ENCODE measurements around the gene UBQLN1. TPM values are rescaled to one million over a fixed set of nuclear protein-coding genes. Genes with fewer than 3 reads are reported as not detected.

Gene UBQLN1
- polyA plus RNA-seq, 1 of the 3 experiments (the other 2 are of a cell fraction): 60.3 TPM

DNA sequence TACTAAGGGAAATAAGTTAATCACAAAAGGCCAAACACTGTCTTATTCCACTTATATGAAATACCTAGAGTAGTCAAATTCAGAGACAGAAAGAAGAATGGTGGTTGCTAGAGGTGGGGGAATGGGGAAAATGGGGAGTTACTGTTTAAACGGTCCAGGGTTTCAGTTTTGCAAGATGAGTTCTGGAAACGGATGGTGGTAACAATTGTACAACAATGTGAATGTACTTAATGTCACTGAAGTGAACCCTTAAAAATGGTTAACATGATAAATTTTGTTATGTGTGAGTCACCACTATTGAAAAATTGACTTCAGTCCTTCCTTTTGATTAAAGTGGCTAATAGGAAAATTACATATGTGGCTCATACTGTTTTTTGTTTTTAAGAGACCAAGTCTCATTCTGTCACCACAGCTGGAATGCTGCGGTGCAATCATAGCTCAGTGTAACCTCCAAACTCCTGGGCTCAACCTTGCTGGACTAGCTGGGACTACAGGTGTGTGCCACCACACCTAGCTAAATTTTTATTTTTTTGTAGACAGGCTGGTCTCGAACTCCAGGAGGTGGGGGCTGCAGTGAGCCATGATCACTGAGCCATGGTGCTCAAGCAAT, 8.7 kb downstream of the UBQLN1 start:
- H3K27me3 ChIP-seq (ENCODE audit: insufficient read depth): no peaks in the 10 kb centered on the region
- ChIA-PET CTCF (interaction anchor here (1.0 to 1.1 kb wide), 2 partner anchors 8 to 365 kb away, joined by 3 read pairs; no protein-coding TSS in a partner anchor), POLR2A (interaction anchor here (1.2 kb wide), 1 partner anchor 8 kb away, joined by 5 read pairs; the partner anchor contains the start of gene UBQLN1)
- no peak overlapping the region for H3K9ac ChIP-seq
- WGBS (ENCODE audit: low lambda C conversion rate): 82% methylated on average over 4 of the region's 4 CpGs
- peaks cover 2 to 17% of the 10 kb centered on the region in 2 experiments for H3K36me3 ChIP-seq (replicated peaks in 1 of 2; ENCODE audit: control insufficient read depth in 1 of 2, insufficient read depth in 2 of 2, low read length in 1 of 2)
- no peak overlapping the region for H2AFZ ChIP-seq (ENCODE audit: low read depth)
- no peak for DNase-seq
- peaks cover 3% of the 10 kb centered on the region for H3F3A ChIP-seq (replicated peaks; ENCODE audit: insufficient read depth)
- peaks cover 0 to 7% of the 10 kb centered on the region in 2 experiments; a peak in 2 of 4 replicates for H3K4me1 ChIP-seq (ENCODE audit: control insufficient read depth in 1 of 2, insufficient read depth in 2 of 2, low read depth in 1 of 2, low read length in 1 of 2)
- no peak for TF ChIP-seq EP300 (IDR thresholded peaks at IDR 0.05; ENCODE audit: borderline replicate concordance in 1 of 2, low read depth in 1 of 2, low read length in 1 of 2)
- TF ChIP-seq CTCF (IDR thresholded peaks at IDR 0.05): no peak
- TF ChIP-seq NRF1 (IDR thresholded peaks at IDR 0.05; ENCODE audit: low read depth, low read length): no peak
- no peak for TF ChIP-seq POLR2AphosphoS5 (IDR thresholded peaks at IDR 0.05; ENCODE audit: low read depth, low read length)
- TF ChIP-seq ELF1 (IDR thresholded peaks at IDR 0.05): no peak
- TF ChIP-seq JUND (IDR thresholded peaks at IDR 0.05): no peak
- TF ChIP-seq, protein P1, sequence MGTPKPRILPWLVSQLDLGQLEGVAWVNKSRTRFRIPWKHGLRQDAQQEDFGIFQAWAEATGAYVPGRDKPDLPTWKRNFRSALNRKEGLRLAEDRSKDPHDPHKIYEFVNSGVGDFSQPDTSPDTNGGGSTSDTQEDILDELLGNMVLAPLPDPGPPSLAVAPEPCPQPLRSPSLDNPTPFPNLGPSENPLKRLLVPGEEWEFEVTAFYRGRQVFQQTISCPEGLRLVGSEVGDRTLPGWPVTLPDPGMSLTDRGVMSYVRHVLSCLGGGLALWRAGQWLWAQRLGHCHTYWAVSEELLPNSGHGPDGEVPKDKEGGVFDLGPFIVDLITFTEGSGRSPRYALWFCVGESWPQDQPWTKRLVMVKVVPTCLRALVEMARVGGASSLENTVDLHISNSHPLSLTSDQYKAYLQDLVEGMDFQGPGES (IDR thresholded peaks at IDR 0.05; ENCODE audit: low read depth, low read length): no peak
- no peak for TF ChIP-seq ZBTB33 (IDR thresholded peaks at IDR 0.05; ENCODE audit: borderline replicate concordance, low read depth)
- no peak for TF ChIP-seq NFIC (IDR thresholded peaks at IDR 0.05; ENCODE audit: borderline replicate concordance)
- no peak for TF ChIP-seq YY1 (IDR thresholded peaks at IDR 0.05; ENCODE audit: low read depth)
- TF ChIP-seq SIN3A (IDR thresholded peaks at IDR 0.05; ENCODE audit: borderline replicate concordance, low read depth, low read length): no peak
- TF ChIP-seq MXI1 (IDR thresholded peaks at IDR 0.05; ENCODE audit: low read depth, low read length): no peak
- TF ChIP-seq REST (IDR thresholded peaks at IDR 0.05; ENCODE audit: low read depth, low read length): no peak
- no peak for TF ChIP-seq RFX5 (IDR thresholded peaks at IDR 0.05; ENCODE audit: low read length)
- TF ChIP-seq MEF2A (IDR thresholded peaks at IDR 0.05; ENCODE audit: borderline replicate concordance, low read depth): no peak
- TF ChIP-seq, protein P2, sequence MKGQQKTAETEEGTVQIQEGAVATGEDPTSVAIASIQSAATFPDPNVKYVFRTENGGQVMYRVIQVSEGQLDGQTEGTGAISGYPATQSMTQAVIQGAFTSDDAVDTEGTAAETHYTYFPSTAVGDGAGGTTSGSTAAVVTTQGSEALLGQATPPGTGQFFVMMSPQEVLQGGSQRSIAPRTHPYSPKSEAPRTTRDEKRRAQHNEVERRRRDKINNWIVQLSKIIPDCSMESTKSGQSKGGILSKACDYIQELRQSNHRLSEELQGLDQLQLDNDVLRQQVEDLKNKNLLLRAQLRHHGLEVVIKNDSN (IDR thresholded peaks at IDR 0.05; ENCODE audit: borderline replicate concordance, low read depth): no peak
- no peak for TF ChIP-seq GABPA (IDR thresholded peaks at IDR 0.05; ENCODE audit: low read depth)
- TF ChIP-seq RAD21 (IDR thresholded peaks at IDR 0.05; ENCODE audit: low read length): no peak
- no peaks in the 10 kb centered on the region for H3K9me2 ChIP-seq
- H3K4me2 ChIP-seq: no peak overlapping the region
- peaks cover 100% of the 10 kb centered on the region for H3K79me2 ChIP-seq (ENCODE audit: insufficient read depth)
- H3K4me3 ChIP-seq (ENCODE audit: low read depth in 2 of 2, low read length in 1 of 2): no peak overlapping the region
- 0 out of 4 replicates have a peak overlapping the region, but pooled peaks of 1 of the 2 experiments have one; percentile 1 for H3K27ac ChIP-seq (ENCODE audit: low read depth in 2 of 2, low read length in 1 of 2)
- peaks cover 99% of the 10 kb centered on the region for H4K20me1 ChIP-seq (ENCODE audit: insufficient read depth)
- H3K9me3 ChIP-seq: no peaks in the 10 kb centered on the region
